OCI-LY1 (cell line): ENCODE measurements around the gene POLR2A.

ENCODE experiments used
- CTCF ChIP-seq: fragments of 200-600 bp; sonication (generic), shearing (Covaris generic); IDR thresholded peaks from 2 replicates; pipeline ENCODE4 v1.5.1; 2017; ENCODE audit warnings: mild to moderate bottlenecking, antibody characterized with exemption, low read length, moderate library complexity, mixed read lengths
- EZH2 ChIP-seq: fragments of 200-600 bp; sonication (generic), shearing (Covaris generic); IDR thresholded peaks from 2 replicates; pipeline ENCODE4 v1.8.0; 2017; ENCODE audit warnings: borderline replicate concordance, mixed run types, mild to moderate bottlenecking, antibody characterized with exemption, low read length, moderate library complexity, mixed read lengths

GRCh38 chr17:7509937-7510336 lies 25.8 kb downstream of the POLR2A start:
- TF ChIP-seq CTCF (no peak), EZH2 (no peak)
